GM18520 (cell line): ENCODE data around the gene TIMM13.
A peak's percentile ranks its signal among the peaks of the same experiment; 100 is the strongest.
"Not testable (repeated sequence)": the region's sequence is repeated elsewhere in the genome, so short reads cannot be mapped to it uniquely, and the experiment has no call there.

Experiments used
- ATAC-seq: cut with Tn5 transposase; IDR thresholded peaks from one replicate; pipeline ENCODE4 v1.9.1; 2021; ENCODE audit not compliant: unreplicated experiment

The TIMM13 gene

DNA sequence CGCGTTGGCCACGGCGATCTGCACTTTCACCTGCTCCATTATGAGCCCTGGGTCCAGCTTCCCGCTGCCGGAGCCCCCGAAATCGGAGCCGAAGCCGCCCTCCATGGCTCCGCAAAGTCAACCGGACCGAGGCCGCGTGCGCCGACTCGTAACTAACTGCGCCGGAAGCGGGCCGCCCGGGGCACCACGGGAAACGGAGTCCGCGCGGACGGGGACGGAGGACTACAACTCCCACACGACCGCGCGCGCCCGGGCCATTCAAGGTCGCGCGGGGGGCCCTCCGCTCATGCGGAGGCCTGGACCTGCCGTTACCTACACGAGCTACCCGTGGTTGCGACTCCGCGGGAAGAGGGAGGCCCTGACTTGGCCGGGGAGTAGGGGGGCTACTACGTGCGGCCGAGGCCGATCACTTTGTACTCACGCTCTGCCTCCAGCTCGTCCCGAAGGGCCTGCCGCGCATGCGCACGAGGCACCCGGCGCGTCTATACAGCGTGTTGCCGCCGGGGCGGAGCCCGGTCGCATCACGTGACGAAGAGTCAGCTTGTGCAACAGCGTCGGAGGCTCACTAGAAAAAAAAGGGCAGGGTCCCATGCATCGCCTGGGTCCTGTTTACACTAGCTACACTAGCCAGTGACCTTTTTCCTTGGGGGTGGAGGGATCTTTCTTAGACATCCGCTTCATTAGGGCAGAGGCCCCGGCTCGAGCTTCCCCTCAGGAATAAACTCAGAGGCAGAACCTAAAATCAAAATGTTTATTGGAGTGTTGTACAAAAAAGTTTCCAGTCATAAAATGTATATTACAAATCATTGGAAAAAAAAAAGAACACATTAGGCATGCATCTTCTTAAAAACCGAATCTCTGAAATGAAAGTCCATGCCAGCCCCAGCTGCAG is at the start of gene TIMM13:
Gene TIMM13 (minus strand): TSS at position 158 of the 892 bp plus-strand sequence. CDS start 53 bp downstream, at position 105.
- ATAC-seq: peak; percentile 68

DNA sequence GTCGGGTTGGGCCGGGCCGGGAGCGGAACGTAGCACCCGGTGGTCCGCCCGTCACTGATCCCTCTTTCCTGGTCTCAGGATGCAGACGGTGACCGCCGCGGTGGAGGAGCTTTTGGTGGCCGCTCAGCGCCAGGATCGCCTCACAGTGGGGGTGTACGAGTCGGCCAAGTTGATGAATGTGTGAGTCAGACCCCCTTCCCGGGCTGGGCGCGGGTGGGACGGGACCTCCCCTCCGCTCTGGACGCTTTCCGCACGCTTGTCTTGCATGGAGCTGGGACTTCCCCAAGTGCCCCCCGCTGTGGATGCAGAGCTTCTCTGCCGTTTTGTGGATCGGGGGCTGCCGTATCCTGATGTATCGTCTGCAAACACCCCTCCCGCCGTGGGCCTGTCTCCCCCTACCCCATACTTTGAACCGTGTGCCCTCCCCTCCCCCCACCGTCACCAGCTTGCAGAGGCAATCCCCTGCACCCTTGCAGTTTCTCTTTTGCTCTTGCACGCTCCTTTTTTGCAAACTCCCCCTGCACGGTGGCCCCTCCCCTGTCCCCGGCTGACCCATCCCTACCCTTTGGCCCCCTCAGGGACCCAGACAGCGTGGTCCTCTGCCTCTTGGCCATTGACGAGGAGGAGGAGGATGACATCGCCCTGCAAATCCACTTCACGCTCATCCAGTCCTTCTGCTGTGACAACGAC is 49.2 kb upstream of the TIMM13 start:
- peak; percentile 14 for ATAC-seq

DNA sequence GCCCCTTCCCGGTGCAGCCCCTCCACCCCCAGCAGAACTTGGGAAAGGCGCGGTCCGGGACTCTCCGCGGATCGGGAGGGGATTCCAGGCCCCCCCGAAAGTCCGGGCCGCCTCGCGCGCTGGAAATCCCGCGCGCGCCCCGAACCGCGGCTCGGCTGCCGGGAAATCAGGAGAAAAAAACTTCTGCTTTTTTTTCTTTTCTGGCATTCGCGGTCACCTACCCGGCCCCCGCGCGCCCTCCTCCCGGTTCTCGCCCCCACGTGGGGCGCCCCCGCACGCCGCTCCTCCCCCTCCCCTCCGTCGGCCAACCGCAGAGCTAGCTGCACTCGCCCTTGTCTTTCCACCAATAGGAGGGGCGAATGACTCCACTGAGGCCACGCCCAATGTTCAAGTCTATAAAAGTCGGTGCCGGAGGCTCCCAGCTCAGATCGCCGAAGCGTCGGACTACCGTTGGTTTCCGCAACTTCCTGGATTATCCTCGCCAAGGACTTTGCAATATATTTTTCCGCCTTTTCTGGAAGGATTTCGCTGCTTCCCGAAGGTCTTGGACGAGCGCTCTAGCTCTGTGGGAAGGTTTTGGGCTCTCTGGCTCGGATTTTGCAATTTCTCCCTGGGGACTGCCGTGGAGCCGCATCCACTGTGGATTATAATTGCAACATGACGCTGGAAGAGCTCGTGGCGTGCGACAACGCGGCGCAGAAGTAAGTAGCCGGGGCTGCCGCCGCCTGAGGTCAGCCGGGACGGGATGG is 48.5 kb upstream of the TIMM13 start, which contains the start of gene GADD45B:
Gene GADD45B (plus strand): TSS at position 426 of the 749 bp plus-strand sequence. CDS start 232 bp downstream, at position 658.
- peak; percentile 44 for ATAC-seq

DNA sequence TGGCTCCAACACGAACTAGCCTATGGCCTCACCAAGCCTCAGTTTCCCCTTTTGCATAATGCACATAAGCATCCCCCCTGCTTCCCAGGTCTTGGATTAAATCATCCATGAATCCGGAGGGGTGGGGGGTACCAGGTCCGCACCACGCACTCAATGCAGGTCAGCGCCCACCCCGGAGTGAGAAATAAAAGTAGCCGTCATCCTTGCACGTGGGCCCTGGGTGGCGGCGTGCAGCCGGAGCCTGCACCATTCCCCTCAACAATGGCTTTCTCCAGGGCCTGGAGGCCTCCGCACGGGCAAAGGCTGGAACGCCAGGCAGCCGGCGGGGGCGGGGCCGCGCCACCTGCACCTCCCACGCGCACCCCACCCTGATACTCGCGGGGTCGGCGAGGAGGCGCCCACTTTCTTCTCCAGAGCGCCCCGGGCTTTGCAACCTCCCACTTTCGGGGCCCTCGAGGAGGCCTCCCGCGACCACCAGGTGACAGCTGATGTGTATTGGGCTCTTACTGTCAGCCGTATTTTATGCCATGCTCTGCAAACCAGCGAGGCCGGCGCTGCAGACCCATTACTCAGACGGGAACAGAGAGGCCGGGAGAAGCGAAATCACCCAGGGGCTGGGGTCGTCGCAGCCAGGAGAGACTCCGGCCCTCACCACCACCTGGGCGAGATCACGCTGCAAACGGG is 47.8 kb upstream of the TIMM13 start:
- ATAC-seq: no peak

DNA sequence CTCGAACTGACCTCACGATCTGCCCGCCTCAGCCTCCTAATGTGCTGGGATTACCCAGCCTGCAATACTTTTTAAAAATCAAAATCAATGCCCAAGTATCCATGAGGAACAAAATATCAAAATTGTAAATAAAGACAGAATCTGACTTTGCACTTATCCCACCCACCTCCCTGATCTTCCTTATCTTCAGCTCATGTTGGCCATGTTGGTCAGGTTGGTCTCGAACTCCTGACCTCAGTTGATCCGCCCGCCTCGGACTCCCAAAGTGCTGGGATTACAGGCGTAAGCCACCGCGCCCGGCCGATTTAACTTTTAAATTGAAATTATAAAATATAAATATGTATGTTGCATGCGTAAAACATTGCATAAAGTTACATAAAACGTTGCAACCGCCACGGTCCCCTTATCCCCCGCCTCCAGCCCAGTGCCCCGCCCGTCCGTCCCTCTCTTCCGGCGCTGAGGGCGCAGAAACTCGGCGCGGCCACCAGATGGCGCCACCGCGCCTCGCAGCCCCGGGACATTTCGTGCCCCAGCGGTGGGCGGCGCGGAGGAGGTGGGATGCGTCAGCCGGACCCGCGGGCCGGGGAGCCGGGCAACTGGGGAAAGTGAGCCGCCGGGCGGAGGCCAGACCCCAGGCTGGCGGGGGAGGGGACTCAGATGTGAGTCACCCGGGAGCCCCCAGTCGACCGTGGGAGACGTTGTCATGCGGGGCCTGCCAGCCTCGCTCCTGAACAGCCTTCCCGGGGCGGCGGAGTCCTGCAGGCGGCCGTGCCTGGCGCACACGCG is 47.0 kb upstream of the TIMM13 start:
- ATAC-seq: peak; percentile 18

DNA sequence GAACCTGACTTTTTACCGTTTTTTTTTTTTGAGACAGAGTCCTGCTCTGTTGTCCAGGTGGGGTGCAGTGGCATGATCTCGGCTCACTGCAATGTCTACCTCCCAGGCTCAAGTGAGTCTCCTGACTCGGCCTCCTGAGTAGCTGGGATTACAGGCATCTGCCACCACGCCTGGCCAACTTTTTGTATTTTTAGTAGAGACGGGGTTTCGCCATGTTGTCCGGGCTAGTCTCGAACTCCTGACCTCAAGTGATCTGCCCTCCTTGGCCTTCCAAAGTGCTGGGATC is 42.5 kb upstream of the TIMM13 start:
- not testable (repeated sequence) for ATAC-seq

DNA sequence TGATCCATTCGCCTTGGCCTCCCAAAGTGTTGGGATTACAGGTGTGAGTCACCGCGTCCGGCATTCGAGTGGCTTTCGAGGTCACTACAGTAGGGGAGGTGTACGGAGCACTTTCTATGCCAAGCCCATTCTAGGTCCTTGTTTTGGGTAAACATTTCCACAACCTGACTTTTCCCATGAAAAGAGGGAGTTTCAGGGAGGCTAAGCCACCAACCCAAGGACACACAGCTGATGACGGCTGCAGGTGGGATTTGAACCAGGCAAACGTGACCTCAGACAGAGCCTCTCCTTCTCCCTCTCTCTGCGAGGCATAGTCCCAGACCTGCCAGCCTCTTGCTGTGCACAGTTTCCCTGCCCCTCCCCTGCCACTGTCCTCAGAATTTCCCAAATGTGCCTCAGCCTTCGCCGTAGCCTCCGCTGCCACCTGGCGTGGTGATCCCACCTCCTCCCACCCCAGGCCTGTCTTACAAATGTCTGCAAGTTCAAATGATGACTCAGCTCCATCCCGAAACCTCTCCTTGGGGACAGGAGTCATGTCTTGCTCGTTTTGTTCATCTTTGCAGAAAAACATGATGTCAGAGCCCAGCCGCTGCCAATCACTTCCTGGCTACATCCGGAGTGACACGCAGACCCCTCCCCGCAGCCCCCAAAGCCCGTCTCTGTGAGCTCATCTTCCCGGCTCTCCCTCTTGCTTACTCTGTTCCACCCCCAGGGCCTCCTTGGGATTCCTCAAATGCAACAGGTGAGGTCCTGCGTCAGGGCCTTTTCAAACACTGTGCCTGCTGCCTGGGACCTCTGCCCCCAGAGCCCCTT is 41.9 kb upstream of the TIMM13 start:
- no peak for ATAC-seq

DNA sequence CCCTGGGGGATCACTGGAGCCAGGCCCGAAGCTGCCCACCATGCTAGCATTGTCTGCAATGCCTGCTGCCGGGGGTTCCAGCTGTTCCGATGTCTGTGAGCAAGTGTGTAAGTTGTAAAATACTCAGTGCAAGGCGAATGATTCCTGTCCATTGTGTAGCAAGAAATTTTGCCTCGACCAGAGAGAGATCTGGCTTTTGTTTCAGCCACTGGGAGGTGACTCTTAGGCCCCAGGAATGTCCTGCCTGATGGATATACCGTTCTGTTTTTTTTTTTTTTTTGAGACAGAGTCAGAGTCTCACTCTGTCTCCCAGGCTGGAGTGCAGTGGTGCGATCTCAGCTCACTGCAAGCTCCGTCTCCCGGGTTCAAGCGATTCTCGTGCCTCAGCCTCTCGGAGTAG is 41.2 kb upstream of the TIMM13 start:
- no peak for ATAC-seq

DNA sequence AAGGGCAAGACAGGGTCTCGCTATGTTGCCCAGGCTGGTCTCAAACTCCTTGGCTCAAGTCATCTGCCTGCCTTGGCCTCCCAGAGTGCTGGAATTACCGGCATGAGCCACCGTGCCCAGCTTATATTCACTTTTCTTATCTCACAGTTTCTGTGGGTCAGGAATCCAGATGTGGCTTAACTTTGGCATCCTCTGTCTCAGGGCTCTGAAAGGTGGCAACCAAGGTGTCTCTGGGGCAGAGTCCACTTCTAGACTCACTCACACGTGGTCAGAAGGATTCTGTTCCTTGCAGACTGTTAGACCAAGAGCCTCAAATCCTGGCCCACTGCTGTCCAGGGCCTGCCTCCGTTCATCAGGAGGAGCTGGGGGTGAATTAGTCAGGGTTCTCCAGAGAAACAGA is 37.0 kb upstream of the TIMM13 start:
- ATAC-seq: no peak

DNA sequence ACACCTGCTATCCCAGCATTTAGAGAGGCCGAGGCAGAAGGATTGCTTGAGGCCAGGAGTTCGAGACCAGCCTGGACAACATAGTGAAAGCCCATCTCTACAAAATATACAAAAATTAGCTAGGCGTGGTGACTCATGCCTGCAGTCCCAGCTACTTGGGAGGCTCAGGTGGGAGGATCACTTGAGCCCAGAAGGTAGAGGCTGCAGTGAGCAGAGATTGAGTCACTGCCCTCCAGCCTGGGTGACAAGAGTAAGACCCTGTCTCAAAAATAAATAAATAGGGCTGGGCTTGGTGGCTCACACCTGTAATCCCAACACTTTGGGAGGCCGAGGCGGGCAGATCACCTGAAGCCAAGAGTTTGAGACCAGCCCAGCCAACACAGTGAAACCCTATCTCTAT is 36.3 kb upstream of the TIMM13 start:
- ATAC-seq: not testable (repeated sequence)

DNA sequence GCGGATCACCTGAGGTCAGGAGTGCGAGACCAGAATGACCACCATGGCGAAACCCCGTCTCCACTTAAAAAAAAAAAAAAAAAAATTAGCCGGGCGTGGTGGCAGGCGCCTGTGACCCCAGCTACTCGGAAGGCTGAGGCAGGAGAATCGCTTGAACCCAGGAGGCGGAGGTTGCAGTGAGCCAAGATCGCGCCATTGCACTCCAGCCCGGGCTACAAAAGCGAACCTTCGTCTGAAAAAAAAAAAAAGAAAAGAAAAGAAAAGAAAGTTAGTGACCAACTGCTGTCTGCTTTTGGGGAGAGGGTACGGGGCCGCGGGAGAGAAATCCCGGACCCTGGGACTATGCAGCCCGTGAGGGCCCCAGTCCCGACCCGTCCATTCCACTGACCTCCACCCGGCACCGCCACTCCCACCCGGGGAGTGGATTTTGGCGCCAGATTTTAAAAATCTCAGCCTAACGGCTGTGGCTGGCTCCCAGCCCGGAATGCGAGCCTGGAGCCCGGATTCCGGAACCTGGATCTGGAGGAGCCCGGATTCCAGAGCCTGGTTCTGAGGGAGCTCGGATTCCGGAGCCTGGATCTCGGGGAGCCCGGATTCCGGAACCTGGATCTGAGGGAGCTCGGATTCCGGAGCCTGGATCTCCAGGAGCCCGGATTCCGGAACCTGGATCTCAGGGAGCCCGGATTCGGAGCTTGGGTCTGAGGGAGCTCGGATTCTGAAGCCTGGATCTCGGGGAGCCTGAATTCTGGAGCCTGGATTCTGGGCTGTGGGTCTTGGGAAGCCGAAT is 35.4 kb upstream of the TIMM13 start:
- ATAC-seq: no peak

DNA sequence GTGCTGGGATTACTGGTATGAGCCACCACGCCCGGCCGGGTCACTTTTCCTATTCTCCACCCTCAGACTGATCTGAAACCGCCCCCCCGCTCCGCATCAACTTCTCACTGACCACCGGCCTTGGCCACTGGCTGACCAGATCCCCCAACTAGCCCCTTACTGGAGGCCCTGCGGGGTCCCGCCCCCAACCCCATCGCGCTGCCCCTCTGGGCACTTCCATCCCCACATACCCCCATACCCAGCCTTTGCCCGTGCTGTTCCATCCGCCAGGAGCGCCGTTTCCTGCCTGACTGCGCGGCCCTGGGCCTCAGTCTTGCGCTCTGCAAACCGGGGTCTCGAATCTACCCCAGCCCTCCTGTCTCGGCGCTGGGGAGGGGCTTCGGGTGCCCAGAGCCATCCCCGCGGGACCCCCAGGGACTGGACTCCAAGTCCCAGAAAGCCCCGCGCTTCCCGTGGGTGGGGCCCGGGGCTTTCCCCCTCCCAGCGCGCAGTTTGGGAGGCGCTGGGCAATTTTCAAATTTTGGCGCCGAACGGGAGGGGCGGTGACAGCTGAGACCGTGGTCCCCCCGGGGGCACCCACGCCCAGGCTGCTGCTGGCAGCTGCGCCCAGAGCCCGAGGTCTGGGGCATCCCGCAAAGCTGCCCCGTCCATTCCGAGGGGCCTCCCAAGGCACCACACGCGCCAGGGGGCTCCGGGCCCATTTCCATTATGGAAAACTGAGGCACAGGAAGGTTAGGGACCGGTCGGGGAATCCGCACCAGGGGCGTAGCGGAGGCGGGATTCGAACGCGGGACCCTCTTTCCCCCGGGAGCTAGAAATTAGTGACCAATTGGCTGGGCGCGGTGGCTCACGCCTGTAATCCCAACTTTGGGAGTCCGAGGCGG is 34.6 kb upstream of the TIMM13 start:
- no peak for ATAC-seq

DNA sequence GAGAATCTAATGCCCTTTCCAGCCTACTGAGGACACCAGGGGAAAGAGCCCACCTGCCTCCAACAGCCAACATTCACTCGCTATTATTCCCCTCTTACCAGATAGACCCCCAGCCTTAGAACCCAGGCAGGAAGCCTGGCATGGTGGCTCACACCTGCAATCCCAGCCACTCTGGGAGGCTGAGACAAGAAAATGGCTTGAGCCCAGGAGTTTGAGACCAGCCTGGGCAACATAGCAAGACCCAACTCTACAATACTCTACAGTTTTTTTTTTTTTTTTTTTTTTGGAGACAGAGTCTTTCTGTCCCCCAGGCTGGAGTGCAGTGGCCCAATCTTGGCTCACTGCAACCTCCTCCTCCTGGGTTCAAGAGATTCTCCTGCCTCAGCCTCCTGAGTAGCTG is 32.9 kb upstream of the TIMM13 start:
- ATAC-seq: no peak

DNA sequence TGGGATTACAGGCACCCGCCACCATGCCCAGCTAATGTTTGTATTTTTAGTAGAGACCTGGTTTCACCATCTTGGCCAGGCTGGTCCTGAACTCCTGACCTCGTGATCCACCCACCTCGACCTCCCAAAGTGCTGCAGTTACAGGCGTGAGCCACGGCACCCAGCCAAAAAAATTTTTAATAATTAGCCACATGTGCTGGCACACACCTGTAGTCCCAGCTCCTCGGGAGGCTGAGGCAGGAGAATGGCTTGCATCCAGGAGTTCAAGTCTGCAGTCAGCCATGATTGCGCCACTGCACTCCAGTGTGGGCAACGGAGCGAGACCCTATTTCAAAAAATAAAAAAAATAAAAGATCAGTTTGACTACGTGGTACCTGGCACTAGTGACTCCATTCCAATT is 31.4 kb upstream of the TIMM13 start:
- ATAC-seq: not testable (repeated sequence)

DNA sequence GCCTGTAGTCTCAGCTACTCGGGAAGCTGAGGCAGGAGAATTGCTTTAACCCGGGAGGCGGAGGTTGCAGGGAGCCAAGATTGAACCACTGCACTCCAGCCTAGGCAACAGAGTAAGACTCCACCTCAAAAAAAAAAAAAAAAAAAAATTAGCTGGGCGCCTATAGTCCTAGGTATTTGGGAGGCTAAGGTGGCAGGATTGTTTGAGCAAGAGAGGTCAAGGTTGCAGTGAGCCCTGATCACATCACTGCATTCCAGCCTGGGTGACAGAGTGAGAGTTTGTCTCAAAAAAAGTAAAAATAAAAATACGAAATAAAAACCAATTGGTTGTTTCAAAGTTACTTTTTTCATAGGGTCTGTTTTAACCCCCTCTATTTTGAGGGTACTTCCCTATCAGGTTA is 30.7 kb upstream of the TIMM13 start:
- no peak for ATAC-seq

DNA sequence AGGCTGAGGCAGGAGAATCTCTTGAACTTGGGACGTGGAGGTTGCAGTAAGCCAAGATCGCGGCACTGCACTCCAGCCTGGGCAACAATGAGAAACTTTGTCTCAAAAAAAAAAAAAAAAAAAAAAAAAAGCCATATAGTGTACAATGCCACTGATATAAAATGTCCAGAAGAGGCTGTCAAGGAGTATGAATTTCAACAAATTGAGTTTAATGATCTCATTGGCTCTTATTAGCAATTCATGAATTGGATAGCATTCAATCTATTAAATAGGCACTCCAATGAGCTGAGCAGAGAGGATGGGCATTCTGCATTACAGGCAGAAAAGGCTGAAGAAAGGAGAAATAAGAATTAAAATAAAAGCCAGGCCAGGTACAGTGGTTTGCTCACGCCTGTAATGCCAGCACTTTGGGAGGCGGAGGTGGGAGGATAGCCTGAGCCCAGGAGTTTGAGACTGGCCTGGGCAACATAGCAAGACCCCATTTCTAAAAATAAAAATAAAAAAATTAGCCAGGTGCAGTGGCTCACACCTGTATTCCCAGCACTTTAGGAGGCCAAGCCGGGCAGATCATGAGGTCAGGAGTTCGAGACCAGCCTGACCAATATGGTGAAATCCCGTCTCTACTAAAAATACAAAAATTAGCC is 30.1 kb upstream of the TIMM13 start:
- no peak for ATAC-seq
